Thoracic aorta (tissue), 2 donors: ENCODE results near the gene LSM14B. TPM values are rescaled to one million over a fixed set of nuclear protein-coding genes. Genes with fewer than 3 reads are reported as not detected.
A peak's percentile ranks its signal among the peaks of the same experiment; 100 is the strongest.

Source experiments
- ATAC-seq: fragments of 150-250 bp; one replicate; pipeline ENCODE4 v1.8.0; 2017; ENCODE audit warnings: low read depth; ENCODE audit not compliant: insufficient number of reproducible peaks, low FRiP score
- DNase-seq: peaks from one replicate; pipeline ENCODE4 v3.0.0-alpha.2; 2020; ENCODE audit warnings: low spot score
- H3K27ac ChIP-seq, 2 donors: fragments of 200-600 bp; sonication (generic); 1 replicate in 1 of 2; 2 replicates in 1 of 2; pipeline ENCODE4 v1.5.1; 2016; ENCODE audit warnings: mild to moderate bottlenecking in 2 of 2, moderate library complexity in 2 of 2
- H3K27me3 ChIP-seq: fragments of 200-600 bp; sonication (generic); replicated peaks from 2 replicates; pipeline ENCODE4 v1.6.0; 2016; ENCODE audit warnings: mild to moderate bottlenecking; ENCODE audit not compliant: insufficient read depth
- H3K36me3 ChIP-seq: fragments of 200-600 bp; sonication (generic); one replicate; pipeline ENCODE4 v1.5.1; 2016
- H3K4me1 ChIP-seq, 2 donors: fragments of 200-600 bp; sonication (generic); 1 replicate in 1 of 2; 2 replicates in 1 of 2; pipeline versions ENCODE4 v1.5.1 to v1.6.0; 2016; ENCODE audit warnings: low read depth in 2 of 2, mild to moderate bottlenecking in 1 of 2; ENCODE audit not compliant: control insufficient read depth in 1 of 2
- H3K4me3 ChIP-seq: fragments of 200-600 bp; sonication (generic); 2 replicates; pipeline ENCODE4 v1.5.1; 2016; ENCODE audit warnings: mild to moderate bottlenecking
- H3K9me3 ChIP-seq: fragments of 200-600 bp; sonication (generic); 2 replicates; pipeline ENCODE4 v1.5.1; 2016
- total RNA-seq, 2 donors: library from RNA; depleted of rRNA; stranded (reverse); fragments of >200 nt; gene quantifications; one replicate each; pipeline versions ENCODE4 v1.1.0 to v1.2.3, GENCODE V29; 2016
- TF ChIP-seq, protein P1 (sequence below): fragments of 200-600 bp; sonication (generic); IDR thresholded peaks from one replicate; pipeline ENCODE4 v1.5.1; 2019; ENCODE audit warnings: antibody characterized with exemption

LSM14B gene
- total RNA-seq, 2 donors from 2014 or later = 11.4 to 38.7 TPM

DNA sequence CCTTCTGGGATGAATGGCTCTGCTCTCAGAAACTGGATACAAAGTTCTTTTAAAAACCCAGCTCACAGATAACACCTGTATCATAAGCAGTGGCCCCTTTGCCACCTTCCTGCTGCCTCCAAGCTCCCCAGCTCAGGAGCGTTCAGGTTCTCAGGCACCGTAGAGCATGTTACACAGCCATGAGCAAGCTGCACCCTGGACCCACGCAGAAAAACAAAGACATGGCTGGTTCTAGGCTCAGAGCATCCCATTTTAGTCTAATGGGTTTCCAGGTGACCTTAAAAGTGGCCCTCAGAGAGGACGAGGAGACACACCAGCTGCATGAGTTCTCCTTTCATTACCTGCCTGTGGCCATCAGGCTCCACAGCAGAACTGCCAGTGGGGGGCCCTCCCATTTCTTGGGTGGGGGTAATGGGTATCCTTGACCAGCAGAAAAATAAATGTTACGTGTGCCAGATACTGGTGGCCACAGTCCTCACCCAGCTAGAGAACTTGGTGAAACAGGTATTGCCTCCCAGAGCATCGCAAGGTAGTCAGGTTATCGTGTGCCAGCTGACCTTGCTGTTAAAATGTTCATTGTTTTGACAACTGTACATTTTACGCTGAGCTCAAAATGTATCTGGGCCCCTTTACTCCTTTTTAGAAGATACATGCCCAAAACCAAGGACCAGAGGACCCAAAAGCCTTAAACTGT lies 13.4 kb downstream of the LSM14B start:
- Histone ChIP-seq H3K27me3 (no peaks in the 10 kb centered on the region), H3K4me3 (no peak overlapping the region), H3K27ac (no peak overlapping the region), H3K4me1 (peaks cover 1 to 8% of the 10 kb centered on the region in 2 donors), H3K36me3 (peaks cover 64% of the 10 kb centered on the region), H3K9me3 (no peaks in the 10 kb centered on the region)
- ATAC-seq (no peak), DNase-seq (no peak)
- TF ChIP-seq, protein P1, sequence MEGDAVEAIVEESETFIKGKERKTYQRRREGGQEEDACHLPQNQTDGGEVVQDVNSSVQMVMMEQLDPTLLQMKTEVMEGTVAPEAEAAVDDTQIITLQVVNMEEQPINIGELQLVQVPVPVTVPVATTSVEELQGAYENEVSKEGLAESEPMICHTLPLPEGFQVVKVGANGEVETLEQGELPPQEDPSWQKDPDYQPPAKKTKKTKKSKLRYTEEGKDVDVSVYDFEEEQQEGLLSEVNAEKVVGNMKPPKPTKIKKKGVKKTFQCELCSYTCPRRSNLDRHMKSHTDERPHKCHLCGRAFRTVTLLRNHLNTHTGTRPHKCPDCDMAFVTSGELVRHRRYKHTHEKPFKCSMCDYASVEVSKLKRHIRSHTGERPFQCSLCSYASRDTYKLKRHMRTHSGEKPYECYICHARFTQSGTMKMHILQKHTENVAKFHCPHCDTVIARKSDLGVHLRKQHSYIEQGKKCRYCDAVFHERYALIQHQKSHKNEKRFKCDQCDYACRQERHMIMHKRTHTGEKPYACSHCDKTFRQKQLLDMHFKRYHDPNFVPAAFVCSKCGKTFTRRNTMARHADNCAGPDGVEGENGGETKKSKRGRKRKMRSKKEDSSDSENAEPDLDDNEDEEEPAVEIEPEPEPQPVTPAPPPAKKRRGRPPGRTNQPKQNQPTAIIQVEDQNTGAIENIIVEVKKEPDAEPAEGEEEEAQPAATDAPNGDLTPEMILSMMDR = no peak

DNA sequence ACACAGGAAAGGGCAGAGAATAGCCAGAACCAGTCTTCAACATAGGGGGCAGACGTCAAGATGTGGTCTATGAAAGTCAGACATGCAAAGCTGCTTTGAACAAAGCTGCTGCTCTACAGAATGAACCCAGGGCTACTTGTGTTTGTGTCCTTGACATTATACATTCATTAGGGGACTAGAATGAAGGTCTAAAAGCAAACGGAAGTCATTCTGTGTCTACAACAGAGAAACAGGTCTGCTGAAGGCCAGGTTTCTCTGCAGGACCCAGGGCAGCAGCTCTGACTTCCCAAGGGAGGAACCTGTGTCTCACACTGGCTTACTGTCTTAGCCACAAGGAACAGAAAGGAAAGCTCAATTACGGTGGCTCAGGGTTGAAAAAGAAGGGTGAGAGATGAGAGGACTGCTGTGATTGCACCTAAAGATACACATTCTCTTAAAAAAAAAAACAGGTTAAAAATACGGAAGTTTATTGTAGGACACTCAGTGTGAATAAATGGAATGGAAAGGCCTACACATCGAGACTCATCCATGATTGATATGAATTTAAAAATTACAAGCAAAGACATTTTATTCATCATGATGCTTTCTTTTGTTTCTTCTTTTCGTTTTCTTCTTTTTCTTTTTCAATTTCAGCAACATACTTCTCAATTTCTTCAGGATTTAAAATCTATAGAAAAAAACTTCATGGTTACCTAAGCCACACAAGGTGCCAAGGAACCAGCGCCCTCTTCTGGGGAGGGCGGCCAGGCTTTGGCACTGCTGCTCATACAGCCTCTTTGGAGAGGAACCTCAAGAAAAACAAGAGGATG lies 14.2 kb downstream of the LSM14B start:
- H3K4me1 ChIP-seq = peaks cover 9 to 15% of the 10 kb centered on the region in 2 donors
- TF ChIP-seq, protein P1 = peak; percentile 66
- no peak overlapping the region for H3K27ac ChIP-seq
- peaks cover 57% of the 10 kb centered on the region for H3K36me3 ChIP-seq
- no peaks in the 10 kb centered on the region for H3K9me3 ChIP-seq
- no peak overlapping the region for H3K4me3 ChIP-seq
- ATAC-seq (no peak), DNase-seq (no peak)
- no peaks in the 10 kb centered on the region for H3K27me3 ChIP-seq

DNA sequence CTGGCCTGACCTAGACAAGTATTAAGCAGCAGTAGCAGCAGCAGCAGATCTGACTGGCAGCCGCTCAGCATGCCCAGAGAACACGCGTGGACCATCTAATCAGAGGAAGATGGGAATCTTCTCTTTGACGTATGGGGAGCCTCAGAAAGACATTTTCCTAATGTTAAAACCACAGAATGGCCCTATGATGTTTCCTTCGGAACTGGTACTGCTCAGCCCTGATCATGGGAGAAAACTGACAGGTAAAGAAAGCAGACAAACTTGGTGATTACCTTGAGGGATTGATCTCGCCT lies 14.8 kb downstream of the LSM14B start:
- no peaks in the 10 kb centered on the region for H3K27me3 ChIP-seq
- DNase-seq = no peak
- no peaks in the 10 kb centered on the region for H3K9me3 ChIP-seq

DNA sequence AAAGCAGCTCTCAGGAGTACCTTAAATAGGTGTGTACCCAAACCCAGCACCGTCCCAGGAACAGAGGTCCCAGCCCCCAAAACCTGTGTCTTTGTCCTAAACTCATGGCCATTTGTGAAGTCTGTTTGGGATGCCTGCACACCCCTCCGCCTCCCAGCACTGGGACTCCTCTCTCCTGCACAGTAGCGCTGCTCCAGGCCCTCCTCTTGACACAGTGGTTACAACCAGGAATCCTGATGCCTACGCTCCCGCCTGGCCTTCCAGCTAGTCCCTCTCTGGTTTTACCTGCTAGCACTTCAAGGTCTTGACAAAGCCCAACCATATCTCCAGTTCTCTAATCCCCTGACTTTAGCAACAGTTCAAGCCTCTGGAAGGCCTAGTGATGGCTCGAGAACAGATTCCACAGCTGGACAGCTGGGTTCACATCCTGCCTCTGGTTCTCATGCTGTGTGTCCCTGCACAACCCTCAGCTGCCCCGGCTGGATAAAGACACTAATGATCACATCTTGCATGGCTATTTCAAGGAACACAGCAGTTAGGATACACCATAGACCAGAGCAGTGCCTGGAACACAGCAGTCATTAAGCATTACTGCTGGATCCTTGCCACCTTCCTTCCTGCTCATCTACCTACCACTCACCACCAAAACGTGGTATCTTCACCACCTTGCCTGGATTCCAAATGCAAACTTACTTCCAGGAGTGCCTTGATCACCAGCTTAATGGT lies 15.4 kb downstream of the LSM14B start:
- H3K9me3 ChIP-seq = no peaks in the 10 kb centered on the region
- peaks cover 49% of the 10 kb centered on the region for H3K36me3 ChIP-seq
- H3K4me1 ChIP-seq = peaks cover 16 to 24% of the 10 kb centered on the region in 2 donors
- DNase-seq (no peak), ATAC-seq (no peak)
- TF ChIP-seq, protein P1 = no peak
- H3K27ac ChIP-seq = no peak overlapping the region
- no peak overlapping the region for H3K4me3 ChIP-seq
- no peaks in the 10 kb centered on the region for H3K27me3 ChIP-seq

More for the DNA sequence above, 14.8 kb downstream of the LSM14B start:
- TF ChIP-seq, protein P1 = no peak
- peaks cover 15 to 21% of the 10 kb centered on the region in 2 donors for H3K4me1 ChIP-seq
- H3K36me3 ChIP-seq = peaks cover 51% of the 10 kb centered on the region
- no peak for ATAC-seq
- H3K27ac ChIP-seq = no peak overlapping the region
- no peak overlapping the region for H3K4me3 ChIP-seq

DNA sequence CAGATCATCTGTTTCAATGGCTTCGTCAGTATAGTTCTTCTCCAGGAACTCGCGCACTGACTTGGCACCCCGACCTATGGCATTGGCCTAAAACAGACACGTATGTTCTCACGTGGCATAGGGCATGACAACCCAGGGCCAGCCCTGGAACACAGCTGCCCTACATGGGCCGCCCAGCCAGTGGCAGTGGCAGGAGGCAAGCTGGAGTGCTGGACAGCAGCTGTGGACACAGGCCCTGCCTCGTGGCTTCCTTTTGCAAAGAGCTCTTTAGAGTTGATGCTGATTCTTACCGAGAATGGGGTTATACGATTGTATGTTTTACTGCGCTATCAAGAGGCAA lies 15.9 kb downstream of the LSM14B start:
- Histone ChIP-seq H3K4me1 (peaks cover 16 to 24% of the 10 kb centered on the region in 2 donors), H3K36me3 (peaks cover 44% of the 10 kb centered on the region), H3K27me3 (no peaks in the 10 kb centered on the region)

More for the DNA sequence above, 15.9 kb downstream of the LSM14B start:
- ATAC-seq (no peak), DNase-seq (no peak)
- TF ChIP-seq, protein P1 = no peak
- Histone ChIP-seq H3K4me3 (no peak overlapping the region), H3K9me3 (no peaks in the 10 kb centered on the region), H3K27ac (no peak overlapping the region)
